Hepatocyte (in vitro differentiated cells): Measurements from ENCODE around the gene AUH. TPM values are rescaled to one million over a fixed set of nuclear protein-coding genes. Genes with fewer than 3 reads are reported as not detected.

Experiments used
- DNase-seq: peaks from one replicate; pipeline ENCODE4 v3.0.0-alpha.2; 2016; ENCODE audit warnings: low spot score
- H2AFZ ChIP-seq: fragments of 200-600 bp; sonication (generic); 2 replicates; pipeline ENCODE4 v1.6.0; 2016; ENCODE audit warnings: antibody characterized with exemption, mild to moderate bottlenecking
- H3K27ac ChIP-seq: fragments of 200-600 bp; sonication (generic); 2 replicates; pipeline ENCODE4 v1.5.1; 2016; ENCODE audit warnings: mild to moderate bottlenecking
- H3K27me3 ChIP-seq: fragments of 200-600 bp; sonication (generic); 2 replicates; pipeline ENCODE4 v1.6.1; 2016
- H3K36me3 ChIP-seq: fragments of 200-600 bp; sonication (generic); replicated peaks from 2 replicates; pipeline ENCODE4 v1.5.1; 2016; ENCODE audit warnings: low read depth; ENCODE audit not compliant: insufficient read depth
- H3K4me1 ChIP-seq: fragments of 200-600 bp; sonication (generic); 2 replicates; pipeline ENCODE4 v1.5.1; 2016; ENCODE audit warnings: mild to moderate bottlenecking, moderate library complexity; ENCODE audit not compliant: insufficient read depth
- H3K4me2 ChIP-seq: fragments of 200-600 bp; sonication (generic); 2 replicates; pipeline ENCODE4 v1.6.0; 2016
- H3K4me3 ChIP-seq: fragments of 200-600 bp; sonication (generic); 2 replicates; pipeline ENCODE4 v1.5.1; 2016; ENCODE audit warnings: mild to moderate bottlenecking
- H3K79me2 ChIP-seq: fragments of 200-600 bp; sonication (generic); 2 replicates; pipeline ENCODE4 v1.6.0; 2017; ENCODE audit warnings: mild to moderate bottlenecking
- H3K9me2 ChIP-seq: fragments of 200-600 bp; sonication (generic); replicated peaks from 2 replicates; pipeline ENCODE4 v1.6.0; 2017; ENCODE audit warnings: mild to moderate bottlenecking; ENCODE audit not compliant: insufficient read depth
- H3K9me3 ChIP-seq: fragments of 200-600 bp; sonication (generic); 2 replicates; pipeline ENCODE4 v1.5.1; 2016; ENCODE audit warnings: low read depth, mild to moderate bottlenecking
- H4K20me1 ChIP-seq: fragments of 200-600 bp; sonication (generic); 2 replicates; pipeline ENCODE4 v1.6.0; 2016; ENCODE audit warnings: mild to moderate bottlenecking; ENCODE audit not compliant: insufficient read depth, poor library complexity, severe bottlenecking
- CTCF ChIP-seq: fragments of 200-600 bp; sonication (generic); IDR thresholded peaks from 2 replicates; pipeline ENCODE4 v1.5.1; 2016; ENCODE audit warnings: antibody characterized with exemption, mild to moderate bottlenecking; ENCODE audit not compliant: poor library complexity
- EZH2 ChIP-seq: fragments of 200-600 bp; sonication (generic); IDR thresholded peaks from 2 replicates; pipeline ENCODE4 v1.6.1; 2016; ENCODE audit warnings: antibody characterized with exemption, mild to moderate bottlenecking, borderline replicate concordance
- EZH2phosphoT487 ChIP-seq: fragments of 200-600 bp; sonication (generic); IDR thresholded peaks from one replicate; pipeline ENCODE4 v1.6.1; 2018; ENCODE audit warnings: antibody characterized with exemption, mild to moderate bottlenecking, low read depth, moderate library complexity; ENCODE audit not compliant: unreplicated experiment, severe bottlenecking
- WGBS: methylation state at CpG from one replicate; pipeline ENCODE4 v1.1.6; 2016; ENCODE audit warnings: low lambda C conversion rate; ENCODE audit errors: missing lambda C conversion rate; 5-methylcytosine and 5-hydroxymethylcytosine counted together
- polyA plus RNA-seq: library from polyadenylated mRNA; unstranded; fragments of >200 nt; fragmentation: Nextera tagmentation; extraction: Ambion mirVana; gene quantifications from 2 replicates; pipeline ENCODE4 v1.2.1, GENCODE V29; 2016
- total RNA-seq: library from RNA; depleted of rRNA; stranded (reverse); fragments of >200 nt; gene quantifications from 2 replicates; pipeline ENCODE4 v1.2.3, GENCODE V29; 2014

The AUH gene
- total and polyA plus RNA-seq, 2 experiments from 2014 or later, result 19.5 to 25.0 TPM

GRCh38 chr9:91354881-91355280 lies 6.8 kb downstream of the AUH start:
- Histone ChIP-seq H3K36me3 (no peaks in the 10 kb centered on the region), H3K4me2 (no peak overlapping the region), H2AFZ (no peak overlapping the region), H3K4me1 (peaks cover 7% of the 10 kb centered on the region), H4K20me1 (no peaks in the 10 kb centered on the region), H3K9me3 (no peaks in the 10 kb centered on the region), H3K9me2 (no peaks in the 10 kb centered on the region), H3K79me2 (peaks cover 76% of the 10 kb centered on the region), H3K27ac (no peak overlapping the region), H3K27me3 (no peaks in the 10 kb centered on the region), H3K4me3 (no peak overlapping the region)
- WGBS, result 76% methylated on average over 1 of the region's 1 CpG
- TF ChIP-seq EZH2 (no peak), CTCF (no peak), EZH2phosphoT487 (no peak)
- DNase-seq, result no peak

DNA sequence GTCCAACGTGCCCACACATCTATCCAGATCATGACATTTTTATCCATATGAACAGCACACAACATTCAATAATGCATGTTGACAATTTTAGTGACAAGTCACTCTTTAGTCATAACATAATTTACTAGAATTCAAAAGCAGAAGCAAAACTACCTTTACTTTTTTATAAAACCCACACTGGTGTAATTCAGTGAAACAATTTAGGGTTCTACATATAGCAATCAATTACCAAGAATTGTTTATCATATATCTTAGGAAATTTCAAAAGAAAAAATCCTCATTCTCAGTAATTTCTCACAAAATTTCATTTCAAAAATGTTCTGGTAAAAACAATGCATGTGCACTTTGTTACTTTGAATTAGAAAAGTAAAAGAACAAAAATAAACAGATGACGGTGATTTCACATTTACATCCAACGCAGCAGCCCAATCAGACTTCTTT lies 12.6 kb downstream of the AUH start:
- Histone ChIP-seq H3K4me3 (no peak overlapping the region), H3K79me2 (peaks cover 45% of the 10 kb centered on the region), H3K4me2 (no peak overlapping the region), H3K9me3 (no peaks in the 10 kb centered on the region), H4K20me1 (no peaks in the 10 kb centered on the region), H3K27me3 (no peaks in the 10 kb centered on the region), H3K9me2 (no peaks in the 10 kb centered on the region), H3K27ac (no peak overlapping the region), H3K36me3 (no peaks in the 10 kb centered on the region), H2AFZ (no peak overlapping the region), H3K4me1 (no peaks in the 10 kb centered on the region)
- no peak for DNase-seq
- no peak for TF ChIP-seq CTCF
- TF ChIP-seq EZH2phosphoT487, result no peak
- TF ChIP-seq EZH2, result no peak
- WGBS, result 94% methylated on average over 3 of the region's 3 CpGs

GRCh38 chr9:91348191-91348807 lies 13.4 kb downstream of the AUH start:
- no peaks in the 10 kb centered on the region for H3K36me3 ChIP-seq
- no peak overlapping the region for H3K27ac ChIP-seq
- no peaks in the 10 kb centered on the region for H3K4me1 ChIP-seq
- no peaks in the 10 kb centered on the region for H3K9me3 ChIP-seq
- no peaks in the 10 kb centered on the region for H3K9me2 ChIP-seq
- no peak overlapping the region for H3K4me3 ChIP-seq
- H3K27me3 ChIP-seq, result no peaks in the 10 kb centered on the region
- H3K4me2 ChIP-seq, result no peak overlapping the region
- 90% methylated on average over 6 of the region's 6 CpGs for WGBS
- H2AFZ ChIP-seq, result no peak overlapping the region
- no peaks in the 10 kb centered on the region for H4K20me1 ChIP-seq
- no peak for TF ChIP-seq EZH2phosphoT487
- peaks cover 40% of the 10 kb centered on the region for H3K79me2 ChIP-seq
- DNase-seq, result no peak

DNA sequence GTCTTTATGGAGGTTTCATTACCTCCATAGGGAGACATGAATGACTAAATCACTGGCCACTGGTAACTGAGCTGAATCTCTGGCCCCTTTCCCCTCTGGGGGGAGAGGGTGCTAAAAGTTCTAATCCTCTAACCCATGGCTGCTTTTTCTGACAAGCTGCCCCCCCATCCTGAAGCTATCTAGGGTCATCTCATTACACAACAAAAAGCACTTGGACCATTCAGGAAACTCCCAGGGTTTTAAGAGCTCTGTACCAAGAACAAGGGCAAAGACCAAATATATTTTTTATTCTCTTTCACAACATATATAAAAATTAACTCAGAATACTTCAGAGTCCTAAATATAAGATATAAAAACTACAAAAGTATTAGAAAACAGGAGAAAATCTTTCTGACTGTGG lies 14.3 kb downstream of the AUH start:
- H3K4me1 ChIP-seq, result no peaks in the 10 kb centered on the region
- H3K9me3 ChIP-seq, result peaks cover 1% of the 10 kb centered on the region
- no peaks in the 10 kb centered on the region for H3K9me2 ChIP-seq
- no peaks in the 10 kb centered on the region for H3K27me3 ChIP-seq
- no peak overlapping the region for H2AFZ ChIP-seq
- no peak overlapping the region for H3K27ac ChIP-seq
- H3K4me3 ChIP-seq, result no peak overlapping the region
- peaks cover 37% of the 10 kb centered on the region for H3K79me2 ChIP-seq
- H3K4me2 ChIP-seq, result no peak overlapping the region
- no peak for DNase-seq
- H4K20me1 ChIP-seq, result no peaks in the 10 kb centered on the region
- no peak for TF ChIP-seq EZH2
- no peak for TF ChIP-seq CTCF
- TF ChIP-seq EZH2phosphoT487, result no peak
- no peaks in the 10 kb centered on the region for H3K36me3 ChIP-seq
